Upper lobe of left lung (tissue), 6 donors: ENCODE data around the gene ZNF653. TPM values are rescaled to one million over a fixed set of nuclear protein-coding genes. Genes with fewer than 3 reads are reported as not detected.
A peak's percentile ranks its signal among the peaks of the same experiment; 100 is the strongest.

ENCODE experiments used
- ATAC-seq, 2 donors: fragments of 200-7000 bp; cut with Tn5 transposase; one replicate each; pipeline ENCODE4 v1.9.1; 2022; ENCODE audit warnings: mild to moderate bottlenecking in 2 of 2, moderate library complexity in 2 of 2; ENCODE audit not compliant: low FRiP score in 2 of 2
- DNase-seq, 2 donors: peaks; one replicate each; pipeline ENCODE4 v3.0.0-alpha.2; 2019 to 2020
- H3K27ac ChIP-seq, 4 donors: fragments of 200-600 bp; sonication (generic); one replicate each; pipeline ENCODE4 v1.5.1; 2016 to 2019
- H3K27me3 ChIP-seq, 4 donors: fragments of 200-600 bp; sonication (generic); one replicate each; pipeline ENCODE4 v1.5.1; 2017 to 2019
- H3K36me3 ChIP-seq, 4 donors: fragments of 200-600 bp; sonication (generic); one replicate each; pipeline ENCODE4 v1.5.1; 2016 to 2019
- H3K4me1 ChIP-seq, 4 donors: fragments of 200-600 bp; sonication (generic); one replicate each; pipeline ENCODE4 v1.5.1; 2018 to 2019
- H3K4me3 ChIP-seq, 4 donors: fragments of 200-600 bp; sonication (generic); one replicate each; pipeline ENCODE4 v1.5.1; 2017 to 2019; ENCODE audit warnings: mild to moderate bottlenecking in 2 of 4, moderate library complexity in 1 of 4
- H3K9me3 ChIP-seq, 4 donors: fragments of 200-600 bp; sonication (generic); one replicate each; pipeline ENCODE4 v1.5.1; 2018 to 2019
- CTCF ChIP-seq, 6 experiments: fragments of 450-650 bp in 4 of 6; fragments of 200-600 bp in 2 of 6; sonication (generic) in 2 of 6; IDR thresholded peaks; one replicate each; pipeline ENCODE4 v1.5.1; 2016 to 2019; ENCODE audit warnings: antibody characterized with exemption in 6 of 6
- EP300 ChIP-seq, 4 donors: sonication (generic); formaldehyde crosslinking; IDR thresholded peaks; one replicate each; pipeline ENCODE4 v1.5.1; 2017; ENCODE audit warnings: antibody characterized with exemption in 4 of 4, control low read depth in 2 of 4
- POLR2A ChIP-seq, 4 donors: fragments of 450-650 bp; IDR thresholded peaks; one replicate each; pipeline ENCODE4 v1.5.1; 2016 to 2017; ENCODE audit warnings: antibody characterized with exemption in 4 of 4, mild to moderate bottlenecking in 2 of 4
- POLR2AphosphoS5 ChIP-seq, 2 donors: sonication (generic); formaldehyde crosslinking; IDR thresholded peaks; one replicate each; pipeline ENCODE4 v1.5.1; 2017; ENCODE audit warnings: antibody characterized with exemption in 2 of 2
- WGBS, 2 donors: methylation state at CpG; one replicate each; pipeline ENCODE4 v1.1.5; 2017 to 2018; 5-methylcytosine and 5-hydroxymethylcytosine counted together
- total RNA-seq, 6 donors: library from RNA; depleted of rRNA in 4 of 6; stranded (reverse); fragments of >200 nt in 4 of 6; gene quantifications; one replicate each; pipeline versions ENCODE4 v1.1.0 to v1.2.1, GENCODE V29; 2016 to 2021
- donor health status: DM: no; HTN: no; CAD: no; lungs with moderate emphysema.
- donor health status: DM: no; HTN: yes; CAD: no; lungs with severe emphysema.

The ZNF653 gene
- total RNA-seq, 6 donors from 2014 or later, result 6.8 to 30.4 (median 10.3) TPM

- Histone ChIP-seq H3K27ac (peak overlapping the region; percentile 21 to 84 (median 74)), H3K4me1 (peaks cover 10 to 16% (median 16%) of the 10 kb centered on the region in 4 donors), H3K36me3 (no peaks in the 10 kb centered on the region), H3K4me3 (peak overlapping the region in 3 of 4 donors; percentile 23 to 44 (median 42)), H3K27me3 (peaks cover 0 to 13% (median 9%) of the 10 kb centered on the region in 4 donors), H3K9me3 (no peaks in the 10 kb centered on the region)
- ATAC-seq, result peak; percentile 83 to 89
- TF ChIP-seq CTCF (IDR thresholded peaks at IDR 0.05) (peak; percentile 87 to 96 (median 94)), EP300 (IDR thresholded peaks at IDR 0.05) (no peak), POLR2A (IDR thresholded peaks at IDR 0.05) (peak in 2 of 4 donors; percentile 18 to 52), POLR2AphosphoS5 (IDR thresholded peaks at IDR 0.05) (no peak)
- WGBS, 2 donors, result 17 to 18% methylated on average over 40 to 48 of the region's 54 CpGs
- DNase-seq, result peak; percentile 93 to 99
Observed at GRCh38 chr19:11535792-11536595, 30.4 kb upstream of the ZNF653 start.

GRCh38 chr19:11534948-11535347, 29.3 kb upstream of the ZNF653 start:
- Histone ChIP-seq H3K27me3 (peaks cover 0 to 12% (median 7%) of the 10 kb centered on the region in 4 donors), H3K4me3 (no peak overlapping the region), H3K9me3 (no peaks in the 10 kb centered on the region), H3K36me3 (no peaks in the 10 kb centered on the region), H3K4me1 (peaks cover 10 to 18% (median 15%) of the 10 kb centered on the region in 4 donors), H3K27ac (peak overlapping the region in 1 of 4 donors; percentile 84)
- no peak for ATAC-seq
- no peak for TF ChIP-seq POLR2A (IDR thresholded peaks at IDR 0.05)
- no peak for TF ChIP-seq CTCF (IDR thresholded peaks at IDR 0.05)
- no peak for TF ChIP-seq POLR2AphosphoS5 (IDR thresholded peaks at IDR 0.05)
- no peak for TF ChIP-seq EP300 (IDR thresholded peaks at IDR 0.05)
- 68 to 73% methylated on average over 5 of the region's 5 CpGs for WGBS, 2 donors
- no peak for DNase-seq

GRCh38 chr19:11534538-11534937, 28.9 kb upstream of the ZNF653 start:
- TF ChIP-seq CTCF (IDR thresholded peaks at IDR 0.05), result no peak
- TF ChIP-seq POLR2A (IDR thresholded peaks at IDR 0.05), result no peak
- no peak for TF ChIP-seq POLR2AphosphoS5 (IDR thresholded peaks at IDR 0.05)
- TF ChIP-seq EP300 (IDR thresholded peaks at IDR 0.05), result no peak
- Histone ChIP-seq H3K4me3 (no peak overlapping the region), H3K27ac (peak overlapping the region in 1 of 4 donors; percentile 84), H3K27me3 (peaks cover 0 to 9% (median 4%) of the 10 kb centered on the region in 4 donors), H3K9me3 (no peaks in the 10 kb centered on the region), H3K4me1 (peaks cover 10 to 22% (median 11%) of the 10 kb centered on the region in 4 donors), H3K36me3 (no peaks in the 10 kb centered on the region)
- DNase-seq (no peak), ATAC-seq (no peak)
- WGBS, 2 donors, result 72 to 80% methylated on average over 1 of the region's 1 CpG

GRCh38 chr19:11530432-11530831, 24.8 kb upstream of the ZNF653 start:
- H3K4me1 ChIP-seq, result peaks cover 12 to 33% (median 17%) of the 10 kb centered on the region in 4 donors
- no peaks in the 10 kb centered on the region for H3K27me3 ChIP-seq
- no peak overlapping the region for H3K4me3 ChIP-seq
- WGBS, 2 donors, result 29 to 32% methylated on average over 6 to 9 of the region's 9 CpGs
- no peaks in the 10 kb centered on the region for H3K9me3 ChIP-seq
- TF ChIP-seq EP300 (IDR thresholded peaks at IDR 0.05) (no peak), POLR2AphosphoS5 (IDR thresholded peaks at IDR 0.05) (no peak)
- H3K27ac ChIP-seq, result no peak overlapping the region
- DNase-seq, result peak; percentile 60 to 77
- H3K36me3 ChIP-seq, result no peaks in the 10 kb centered on the region
- ATAC-seq, result peak; percentile 9 to 32

GRCh38 chr19:11528551-11529341, 23.1 kb upstream of the ZNF653 start, which contains the start of gene ECSIT:
ECSIT (minus strand) TSS chr19:11529134; CDS start chr19:11519170, 9,964 bp downstream.
- Histone ChIP-seq H3K4me3 (peak within 1 kb of the TSS; percentile 43 to 98 (median 94)), H3K27me3 (no peaks in the 10 kb centered on the region), H3K27ac (peak within 1 kb of the TSS; percentile 86 to 89 (median 86)), H3K9me3 (no peaks in the 10 kb centered on the region), H3K36me3 (peaks cover 0 to 10% (median 0%) of the 10 kb centered on the region in 4 donors), H3K4me1 (peaks cover 11 to 30% (median 17%) of the 10 kb centered on the region in 4 donors)
- TF ChIP-seq POLR2A (IDR thresholded peaks at IDR 0.05) (peak in 2 of 4 donors; percentile 11 to 64), POLR2AphosphoS5 (IDR thresholded peaks at IDR 0.05) (peak; percentile 58 to 65), EP300 (IDR thresholded peaks at IDR 0.05) (no peak), CTCF (IDR thresholded peaks at IDR 0.05) (peak in 1 of 6 experiments; percentile 31)
- ATAC-seq (peak; percentile 99 to 100), DNase-seq (peak; percentile 92 to 97)
- 0 to 1% methylated on average over 20 to 21 of the region's 47 CpGs for WGBS, 2 donors
